Spleen (tissue), 11 donors: ENCODE measurements around the gene STMN3. TPM values are rescaled to one million over a fixed set of nuclear protein-coding genes. Genes with fewer than 3 reads are reported as not detected.

Experiments
- DNase-seq: peaks from one replicate; pipeline ENCODE4 v3.0.0-alpha.2; 2020
- H3K27ac ChIP-seq, 8 donors: fragments of 200-600 bp; sonication (generic) in 7 of 8; 1 replicate in 4 of 8; 2 replicates in 4 of 8; pipeline versions ENCODE4 v1.5.0 to v1.8.0; 2016 to 2021; ENCODE audit warnings: inconsistent platforms in 4 of 8, mild to moderate bottlenecking in 4 of 8, moderate library complexity in 1 of 8
- H3K27me3 ChIP-seq, 7 donors: fragments of 200-600 bp; sonication (generic) in 6 of 7; replicated peaks in 1 of 7; 1 replicate in 4 of 7; 2 replicates in 3 of 7; pipeline versions ENCODE4 v1.5.0 to v1.8.0; 2016 to 2021; ENCODE audit warnings: inconsistent platforms in 3 of 7, mild to moderate bottlenecking in 1 of 7
- H3K36me3 ChIP-seq, 6 donors: fragments of 200-600 bp; sonication (generic) in 5 of 6; 1 replicate in 4 of 6; 2 replicates in 2 of 6; pipeline versions ENCODE4 v1.5.0 to v1.8.0; 2016 to 2021; ENCODE audit warnings: inconsistent platforms in 2 of 6
- H3K4me1 ChIP-seq, 6 donors: fragments of 200-600 bp; sonication (generic) in 5 of 6; 1 replicate in 3 of 6; 2 replicates in 3 of 6; pipeline versions ENCODE4 v1.5.0 to v1.8.0; 2016 to 2021; ENCODE audit warnings: inconsistent platforms in 3 of 6
- H3K4me3 ChIP-seq, 8 donors: fragments of 200-600 bp; sonication (generic) in 7 of 8; 1 replicate in 4 of 8; 2 replicates in 4 of 8; pipeline versions ENCODE4 v1.5.0 to v1.8.0; 2016 to 2021; ENCODE audit warnings: inconsistent platforms in 4 of 8, mild to moderate bottlenecking in 4 of 8, moderate library complexity in 2 of 8
- H3K9me3 ChIP-seq, 8 donors: fragments of 200-600 bp; sonication (generic) in 7 of 8; 1 replicate in 4 of 8; 2 replicates in 4 of 8; pipeline versions ENCODE4 v1.5.0 to v1.8.0; 2016 to 2021; ENCODE audit warnings: inconsistent platforms in 4 of 8
- CTCF ChIP-seq, 11 experiments: fragments of 200-600 bp in 7 of 11; fragments of 450-650 bp in 4 of 11; sonication (generic) in 4 of 11; IDR thresholded peaks in 8 of 11; conservative IDR thresholded peaks in 3 of 11; 1 replicate in 7 of 11; 2 replicates in 4 of 11; pipeline versions ENCODE4 v1.4.0 to v1.8.0; 2016 to 2021; ENCODE audit warnings: antibody characterized with exemption in 11 of 11, inconsistent platforms in 4 of 11, mild to moderate bottlenecking in 1 of 11
- POLR2A ChIP-seq, 3 donors: fragments of 450-650 bp; IDR thresholded peaks; one replicate each; pipeline ENCODE4 v1.5.1; 2017; ENCODE audit warnings: antibody characterized with exemption in 3 of 3, mild to moderate bottlenecking in 1 of 3
- POLR2AphosphoS5 ChIP-seq, 3 donors: sonication (generic); formaldehyde crosslinking; IDR thresholded peaks; one replicate each; pipeline ENCODE4 v1.5.1; 2017; ENCODE audit warnings: antibody characterized with exemption in 3 of 3
- WGBS, 5 donors: extraction: QIAGEN DNeasy Blood & Tissue Kit in 3 of 5; methylation state at CpG; one replicate each; pipeline versions ENCODE4 v1.1.5 to v1.1.7; 2013 to 2018; 5-methylcytosine and 5-hydroxymethylcytosine counted together
- intact Hi-C: fragments of 100-400 bp; cut with DNase I; formaldehyde crosslinking; loops from one replicate; pipeline ENCODE4 v1.15.0; 2023; ENCODE audit warnings: low total_unique reads
- polyA plus RNA-seq, 3 donors: library from polyadenylated mRNA; stranded (reverse); fragments of 200-250 nt; gene quantifications; one replicate each; pipeline ENCODE4 v1.2.1, GENCODE V29; 2013
- total RNA-seq, 7 donors: library from RNA; depleted of rRNA in 3 of 7; stranded (reverse); fragments of >200 nt in 3 of 7; fragmentation: NEBNext Ultra II Directional in 4 of 7; extraction: Animal tissue kit (Norgen Biotek cat#: 25700) in 4 of 7; gene quantifications; one replicate each; pipeline versions ENCODE4 v1.1.0 to v1.2.1, GENCODE V29; 2016 to 2021
- donor health status: healthy with polysubstance abuse.
- donor health status: DM: no; HTN: no; CAD: no; lungs with moderate emphysema.
- donor health status: DM: no; HTN: no; CAD: no.
- donor health status: Bipolar disorder and iron deficiency.
- donor health status: healthy.
- donor health status: DM: no; HTN: no; CAD: no.
- donor health status: DM: yes; HTN: yes; CAD: no.

STMN3 gene
- total and polyA plus RNA-seq, 10 donors, result 16.1 to 57.0 (median 32.3) TPM

- H3K27ac ChIP-seq, result peak overlapping the region; percentile 69 to 90 (median 89)
- 89 to 93% (median 90%) methylated on average over 20 to 21 of the region's 21 CpGs for WGBS, 5 donors
Observed at GRCh38 chr20:63685269-63686026, 32.2 kb upstream of the STMN3 start.

GRCh38 chr20:63682384-63683139 is 29.3 kb upstream of the STMN3 start:
- Histone ChIP-seq H3K4me1 (peaks cover 15 to 56% (median 42%) of the 10 kb centered on the region in 6 donors), H3K9me3 (no peaks in the 10 kb centered on the region), H3K4me3 (no peak overlapping the region), H3K27me3 (peaks cover 0 to 6% (median 0%) of the 10 kb centered on the region in 7 donors), H3K27ac (peak overlapping the region; percentile 60 to 90 (median 76)), H3K36me3 (peaks cover 0 to 37% (median 9%) of the 10 kb centered on the region in 6 donors)
- 48 to 67% (median 58%) methylated on average over 18 to 22 of the region's 22 CpGs for WGBS, 5 donors
- no peak for TF ChIP-seq CTCF (IDR thresholded peaks at IDR 0.05 in 8 of 11, conservative IDR thresholded peaks at IDR 0.05 in 3 of 11)
- TF ChIP-seq POLR2AphosphoS5 (IDR thresholded peaks at IDR 0.05), result peak; percentile 48 to 82 (median 58)
- peak; percentile 77 for DNase-seq
- intact Hi-C loops, result no loop called here

More at GRCh38 chr20:63685269-63686026, 32.2 kb upstream of the STMN3 start:
- Histone ChIP-seq H3K36me3 (peaks cover 0 to 17% (median 2%) of the 10 kb centered on the region in 6 donors), H3K4me1 (peaks cover 20 to 83% (median 64%) of the 10 kb centered on the region in 6 donors), H3K27me3 (peaks cover 0 to 6% (median 0%) of the 10 kb centered on the region in 7 donors), H3K9me3 (no peaks in the 10 kb centered on the region), H3K4me3 (no peak overlapping the region)
- intact Hi-C loops, result no loop called here
- TF ChIP-seq POLR2AphosphoS5 (IDR thresholded peaks at IDR 0.05) (no peak), CTCF (IDR thresholded peaks at IDR 0.05 in 8 of 11, conservative IDR thresholded peaks at IDR 0.05 in 3 of 11) (no peak), POLR2A (IDR thresholded peaks at IDR 0.05) (no peak)
- peak; percentile 76 for DNase-seq

- H3K9me3 ChIP-seq, result no peaks in the 10 kb centered on the region
- no peak for DNase-seq
- peak overlapping the region in 7 of 8 donors; percentile 69 to 90 (median 79) for H3K27ac ChIP-seq
- H3K4me1 ChIP-seq, result peaks cover 15 to 47% (median 33%) of the 10 kb centered on the region in 6 donors
- intact Hi-C loops, result no loop called here
- no peak overlapping the region for H3K4me3 ChIP-seq
- no peaks in the 10 kb centered on the region for H3K27me3 ChIP-seq
- TF ChIP-seq POLR2AphosphoS5 (IDR thresholded peaks at IDR 0.05) (peak; percentile 6 to 57 (median 7)), CTCF (IDR thresholded peaks at IDR 0.05 in 8 of 11, conservative IDR thresholded peaks at IDR 0.05 in 3 of 11) (no peak)
- H3K36me3 ChIP-seq, result peaks cover 0 to 46% (median 9%) of the 10 kb centered on the region in 6 donors
- 93 to 98% (median 95%) methylated on average over 7 to 13 of the region's 13 CpGs for WGBS, 5 donors
Observed at GRCh38 chr20:63681609-63682142, 28.5 kb upstream of the STMN3 start.
